ENCODE data around the gene PHACTR4. TPM values are rescaled to one million over a fixed set of nuclear protein-coding genes. Genes with fewer than 3 reads are reported as not detected.
A peak's percentile ranks its signal among the peaks of the same experiment; 100 is the strongest.

PHACTR4 gene
- total RNA-seq, 1 donor from 2014 or later: 74.6 TPM

DNA sequence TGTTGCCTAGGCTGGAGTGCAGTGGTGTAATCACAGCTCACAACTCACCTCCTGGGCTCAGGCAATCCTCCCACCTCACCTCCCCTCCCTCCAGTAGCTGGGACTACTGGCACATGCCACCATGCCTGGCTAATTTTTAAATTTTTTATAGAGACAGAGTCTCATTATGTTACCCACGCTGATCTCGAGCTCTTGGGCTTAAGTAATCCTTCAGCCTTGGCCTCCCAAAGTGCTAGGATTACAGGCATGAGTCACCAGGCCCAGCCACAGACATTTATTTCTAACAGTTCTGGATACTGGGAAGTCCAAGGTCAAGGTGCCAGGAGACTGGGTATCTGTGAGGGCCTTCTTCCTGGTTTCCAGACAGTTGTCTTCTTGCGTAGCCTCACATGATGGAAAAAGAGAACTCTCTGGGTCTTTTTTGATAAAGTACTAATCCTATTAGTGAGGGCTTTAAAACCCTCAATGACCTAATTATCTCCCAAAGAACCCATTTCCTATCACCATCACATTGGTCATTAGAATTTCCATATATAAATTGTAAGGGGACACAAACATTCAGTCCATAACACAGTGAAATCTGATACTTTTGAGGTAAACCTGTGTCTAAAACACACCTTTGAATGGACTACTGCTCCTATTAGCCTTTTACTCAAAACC, 67.9 kb downstream of the PHACTR4 start:
- Mint-ChIP-seq H3K4me1 (ENCODE audit: low read depth, unreplicated experiment) (peaks cover 3% of the 10 kb centered on the region), H3K27ac (ENCODE audit: unreplicated experiment) (peak overlapping the region; percentile 44), H3K27me3 (ENCODE audit: unreplicated experiment) (peaks cover 2% of the 10 kb centered on the region), H3K9me3 (ENCODE audit: unreplicated experiment) (no peaks in the 10 kb centered on the region), H3K4me3 (ENCODE audit: unreplicated experiment) (no peak overlapping the region), H3K36me3 (ENCODE audit: unreplicated experiment) (no peaks in the 10 kb centered on the region)
- DNase-seq: no peak
- TF ChIP-seq, protein P1, sequence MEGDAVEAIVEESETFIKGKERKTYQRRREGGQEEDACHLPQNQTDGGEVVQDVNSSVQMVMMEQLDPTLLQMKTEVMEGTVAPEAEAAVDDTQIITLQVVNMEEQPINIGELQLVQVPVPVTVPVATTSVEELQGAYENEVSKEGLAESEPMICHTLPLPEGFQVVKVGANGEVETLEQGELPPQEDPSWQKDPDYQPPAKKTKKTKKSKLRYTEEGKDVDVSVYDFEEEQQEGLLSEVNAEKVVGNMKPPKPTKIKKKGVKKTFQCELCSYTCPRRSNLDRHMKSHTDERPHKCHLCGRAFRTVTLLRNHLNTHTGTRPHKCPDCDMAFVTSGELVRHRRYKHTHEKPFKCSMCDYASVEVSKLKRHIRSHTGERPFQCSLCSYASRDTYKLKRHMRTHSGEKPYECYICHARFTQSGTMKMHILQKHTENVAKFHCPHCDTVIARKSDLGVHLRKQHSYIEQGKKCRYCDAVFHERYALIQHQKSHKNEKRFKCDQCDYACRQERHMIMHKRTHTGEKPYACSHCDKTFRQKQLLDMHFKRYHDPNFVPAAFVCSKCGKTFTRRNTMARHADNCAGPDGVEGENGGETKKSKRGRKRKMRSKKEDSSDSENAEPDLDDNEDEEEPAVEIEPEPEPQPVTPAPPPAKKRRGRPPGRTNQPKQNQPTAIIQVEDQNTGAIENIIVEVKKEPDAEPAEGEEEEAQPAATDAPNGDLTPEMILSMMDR (IDR thresholded peaks at IDR 0.05; ENCODE audit: partially characterized antibody, unreplicated experiment): no peak

DNA sequence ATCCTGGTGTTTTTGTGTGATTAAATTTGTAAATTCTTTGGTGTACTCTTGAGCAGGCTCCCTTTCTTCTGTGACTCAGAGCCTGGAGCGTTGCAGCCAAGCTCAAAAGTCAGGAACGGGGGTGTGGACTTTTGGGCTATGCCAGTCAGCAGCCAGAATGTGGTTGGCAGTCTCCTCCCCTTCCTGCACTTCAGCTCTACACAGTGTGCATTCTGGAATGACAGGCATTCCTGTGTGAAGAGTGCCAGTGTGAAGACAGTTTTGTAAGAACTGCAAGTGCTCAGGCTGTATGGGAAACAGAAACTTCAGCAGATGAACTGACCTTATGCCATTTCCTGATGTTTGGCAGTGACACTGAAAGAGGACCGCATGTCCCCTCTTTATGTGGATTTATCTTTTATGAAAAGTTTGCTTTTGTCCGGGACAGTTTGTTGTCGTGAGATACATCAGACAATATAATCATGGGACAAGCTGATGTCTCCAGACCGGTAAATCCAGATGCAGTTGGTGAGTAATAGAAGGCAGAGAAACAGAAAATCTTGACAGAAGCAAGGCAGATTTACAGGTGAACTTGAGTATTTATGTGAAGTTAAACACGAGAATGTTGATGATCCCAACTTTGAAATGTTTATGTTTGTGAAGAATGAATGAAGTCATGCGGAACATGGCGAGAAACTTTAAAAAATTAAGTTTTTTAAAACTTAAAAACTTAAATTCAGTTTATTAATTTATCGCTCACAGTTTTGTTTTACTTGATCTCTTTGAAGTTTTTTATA, 68.6 kb downstream of the PHACTR4 start:
- Mint-ChIP-seq H3K27ac (ENCODE audit: unreplicated experiment) (peak overlapping the region; percentile 44), H3K27me3 (ENCODE audit: unreplicated experiment) (peaks cover 2% of the 10 kb centered on the region), H3K4me3 (ENCODE audit: unreplicated experiment) (no peak overlapping the region), H3K4me1 (ENCODE audit: low read depth, unreplicated experiment) (peaks cover 3% of the 10 kb centered on the region), H3K36me3 (ENCODE audit: unreplicated experiment) (no peaks in the 10 kb centered on the region), H3K9me3 (ENCODE audit: unreplicated experiment) (peaks cover 1% of the 10 kb centered on the region)
- no peak for DNase-seq
- TF ChIP-seq, protein P1 (IDR thresholded peaks at IDR 0.05; ENCODE audit: partially characterized antibody, unreplicated experiment): no peak

DNA sequence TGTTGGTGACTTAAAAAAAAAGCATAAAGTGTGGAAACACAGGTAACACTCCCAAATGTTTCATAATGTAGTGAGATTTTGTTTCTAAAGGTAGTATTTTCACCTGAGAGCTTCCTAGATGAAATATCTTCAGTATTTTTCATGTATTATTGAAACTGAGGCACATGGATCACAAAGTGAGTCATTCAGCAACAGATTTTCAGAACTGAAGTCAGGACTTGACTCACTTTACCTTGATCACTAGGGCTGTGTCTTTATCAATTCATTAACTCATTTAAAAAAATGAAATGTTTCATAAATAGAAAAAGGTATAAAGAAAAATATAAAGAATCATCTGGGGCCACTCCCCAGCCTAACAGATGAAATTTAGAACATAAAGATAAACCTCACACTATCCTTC, 69.8 kb downstream of the PHACTR4 start:
- no peak overlapping the region for H3K4me3 Mint-ChIP-seq (ENCODE audit: unreplicated experiment)
- peaks cover 3% of the 10 kb centered on the region for H3K4me1 Mint-ChIP-seq (ENCODE audit: low read depth, unreplicated experiment)
- no peak for DNase-seq
- peaks cover 2% of the 10 kb centered on the region for H3K27me3 Mint-ChIP-seq (ENCODE audit: unreplicated experiment)
- no peaks in the 10 kb centered on the region for H3K36me3 Mint-ChIP-seq (ENCODE audit: unreplicated experiment)
- peaks cover 4% of the 10 kb centered on the region for H3K9me3 Mint-ChIP-seq (ENCODE audit: unreplicated experiment)
- no peak overlapping the region for H3K27ac Mint-ChIP-seq (ENCODE audit: unreplicated experiment)
- TF ChIP-seq, protein P1 (IDR thresholded peaks at IDR 0.05; ENCODE audit: partially characterized antibody, unreplicated experiment): no peak

DNA sequence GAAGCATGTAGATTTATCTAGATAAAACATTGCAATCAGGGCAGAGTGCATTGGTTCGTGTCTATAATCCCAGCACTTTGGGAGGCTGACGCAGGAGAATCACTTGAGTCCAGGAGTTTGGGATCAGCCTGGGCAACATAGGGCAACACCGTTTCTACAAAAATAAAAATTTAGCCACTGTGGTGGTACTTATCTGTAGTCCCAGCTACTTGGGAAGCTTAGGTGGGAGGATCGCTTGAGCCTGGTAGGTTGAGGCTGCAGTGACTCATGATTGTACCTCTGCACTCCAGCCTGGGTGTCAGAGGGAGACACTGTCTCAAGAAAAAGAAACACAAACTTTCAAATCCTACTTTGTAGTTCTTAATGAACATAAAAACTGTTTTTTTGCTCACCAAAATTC, 72.1 kb downstream of the PHACTR4 start:
- Mint-ChIP-seq H3K27me3 (ENCODE audit: unreplicated experiment) (peaks cover 3% of the 10 kb centered on the region), H3K27ac (ENCODE audit: unreplicated experiment) (no peak overlapping the region), H3K4me3 (ENCODE audit: unreplicated experiment) (no peak overlapping the region), H3K36me3 (ENCODE audit: unreplicated experiment) (no peaks in the 10 kb centered on the region), H3K9me3 (ENCODE audit: unreplicated experiment) (peaks cover 4% of the 10 kb centered on the region), H3K4me1 (ENCODE audit: low read depth, unreplicated experiment) (peaks cover 3% of the 10 kb centered on the region)
- TF ChIP-seq, protein P1 (IDR thresholded peaks at IDR 0.05; ENCODE audit: partially characterized antibody, unreplicated experiment): no peak
- no peak for DNase-seq

DNA sequence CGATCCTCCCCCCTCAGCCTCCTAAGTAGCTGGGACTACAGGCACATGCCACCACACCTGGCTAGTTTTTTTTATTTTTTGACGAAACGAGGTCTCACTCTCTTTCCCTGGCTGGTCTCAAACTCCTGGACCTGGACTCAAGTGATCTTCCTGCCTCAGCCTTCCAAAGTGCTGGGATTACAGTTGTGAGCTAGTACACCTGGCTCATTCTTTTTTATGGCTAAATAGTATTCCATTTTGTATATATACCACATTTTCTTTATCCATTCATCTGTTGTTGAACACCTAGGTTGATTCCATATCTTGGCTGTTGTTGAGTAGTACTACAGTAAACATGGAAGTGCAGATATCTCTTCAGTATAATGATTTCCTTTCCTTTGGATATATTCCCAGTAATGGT, 74.0 kb downstream of the PHACTR4 start:
- Mint-ChIP-seq H3K4me1 (ENCODE audit: low read depth, unreplicated experiment) (no peaks in the 10 kb centered on the region), H3K4me3 (ENCODE audit: unreplicated experiment) (no peak overlapping the region)
- TF ChIP-seq, protein P1 (IDR thresholded peaks at IDR 0.05; ENCODE audit: partially characterized antibody, unreplicated experiment): no peak

More for the DNA sequence above, 74.0 kb downstream of the PHACTR4 start:
- H3K9me3 Mint-ChIP-seq (ENCODE audit: unreplicated experiment): peaks cover 4% of the 10 kb centered on the region
- H3K27me3 Mint-ChIP-seq (ENCODE audit: unreplicated experiment): peaks cover 4% of the 10 kb centered on the region
- no peaks in the 10 kb centered on the region for H3K36me3 Mint-ChIP-seq (ENCODE audit: unreplicated experiment)
- DNase-seq: no peak
- no peak overlapping the region for H3K27ac Mint-ChIP-seq (ENCODE audit: unreplicated experiment)
